NCI-H524 (cell line): Measurements from ENCODE around the gene CETN2.
"Not testable (repeated sequence)": the region's sequence is repeated elsewhere in the genome, so short reads cannot be mapped to it uniquely, and the experiment has no call there.

Experiments
- DNase-seq, 2 experiments: peaks; one replicate each; lab custom pipeline; 2025; lab: John Stamatoyannopoulos, UW

The CETN2 gene

DNA sequence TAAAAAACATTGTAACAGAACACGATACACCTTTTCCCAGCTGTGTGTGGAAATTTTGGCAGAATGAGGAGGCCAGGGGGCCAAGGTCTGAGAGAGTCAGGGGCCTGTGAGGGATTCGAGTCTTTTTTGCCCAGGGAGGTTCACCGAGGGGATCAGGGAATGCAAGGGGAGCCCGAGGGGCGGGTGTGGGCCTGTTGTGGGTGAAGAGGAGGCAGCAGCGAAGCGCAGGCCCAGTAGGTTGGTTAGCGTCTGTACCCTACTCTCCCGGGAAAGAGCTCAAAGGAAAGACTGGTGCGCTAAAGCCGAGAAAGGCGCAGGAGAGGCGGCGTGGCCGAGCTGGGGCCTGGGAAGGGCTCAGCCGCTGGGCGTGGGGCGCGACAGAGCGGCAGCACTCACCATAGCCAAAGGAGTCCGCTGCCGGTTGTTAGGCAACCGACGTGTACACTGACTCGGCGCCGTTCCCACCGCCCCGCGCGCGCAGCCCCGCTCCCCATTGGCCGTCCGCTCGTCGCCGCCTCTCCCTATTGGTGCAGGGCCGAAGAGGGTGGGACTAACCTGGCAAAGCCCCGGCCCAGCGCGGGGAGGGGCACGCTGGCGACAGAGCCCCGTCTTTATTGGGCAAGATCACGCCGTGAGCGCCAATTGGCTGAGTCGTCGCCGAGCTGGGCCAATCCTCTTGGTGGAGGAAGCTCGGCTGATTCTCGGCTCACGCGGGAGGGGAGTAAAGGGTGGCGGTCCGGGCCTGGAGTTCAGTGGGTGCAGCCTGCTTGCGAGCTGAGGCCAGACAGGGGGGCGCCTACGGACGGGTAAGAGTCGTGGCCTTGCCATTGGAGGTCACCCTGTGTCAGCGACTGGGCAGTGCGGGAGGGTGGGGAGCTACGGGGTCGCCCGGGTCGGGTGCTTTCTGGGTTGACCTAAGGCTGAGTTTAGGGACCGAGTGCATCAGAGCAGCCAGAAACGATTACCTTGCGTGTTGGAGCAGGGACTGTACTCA, at the start of gene CETN2, which contains the start of gene NSDHL:
CETN2 (minus strand) TSS at position 446 of the 994 bp plus-strand sequence; CDS start at position 399, 47 bp downstream.
NSDHL (plus strand) TSS at position 752 of the 994 bp plus-strand sequence. CDS start 15,262 bp downstream, outside the sequence.
- peak; percentile 95 to 97 for DNase-seq

DNA sequence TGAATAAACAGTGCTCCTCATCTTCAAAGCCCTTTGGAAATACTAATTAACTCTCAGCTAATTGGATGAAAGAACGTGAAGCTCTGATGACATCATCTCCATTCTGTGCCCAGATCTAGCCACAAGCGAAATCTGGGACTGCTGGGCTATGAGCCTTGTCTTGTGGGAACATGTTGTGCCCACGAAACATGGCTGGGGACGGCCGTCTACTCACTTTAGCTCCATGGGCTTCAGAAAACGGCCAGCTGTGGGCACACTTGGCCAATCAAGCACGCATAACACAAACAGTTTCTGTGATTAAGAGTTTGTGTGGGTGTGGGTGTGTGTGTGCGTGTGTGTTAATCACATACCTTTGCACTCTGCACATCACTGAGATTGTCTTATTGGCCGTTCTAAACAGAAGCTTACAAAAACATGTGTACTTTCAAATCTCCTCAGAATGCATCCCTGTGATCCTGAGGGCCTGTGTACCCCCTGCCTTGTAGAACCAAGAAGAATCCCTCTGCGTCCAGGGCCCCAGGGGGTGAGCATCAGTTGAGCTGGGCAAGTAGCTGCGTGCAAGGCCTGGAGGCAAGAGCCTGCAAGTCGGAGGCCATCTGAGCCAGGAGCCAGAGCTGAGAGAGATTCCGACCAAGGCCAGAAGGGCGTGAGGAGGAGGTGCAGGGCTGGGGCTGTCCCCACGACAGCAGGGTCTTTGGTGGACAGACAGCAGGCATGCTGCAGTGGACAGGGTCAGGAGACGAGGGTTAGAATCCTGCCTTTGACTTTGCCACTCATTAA, 48.6 kb upstream of the CETN2 start:
- DNase-seq, result no peak

DNA sequence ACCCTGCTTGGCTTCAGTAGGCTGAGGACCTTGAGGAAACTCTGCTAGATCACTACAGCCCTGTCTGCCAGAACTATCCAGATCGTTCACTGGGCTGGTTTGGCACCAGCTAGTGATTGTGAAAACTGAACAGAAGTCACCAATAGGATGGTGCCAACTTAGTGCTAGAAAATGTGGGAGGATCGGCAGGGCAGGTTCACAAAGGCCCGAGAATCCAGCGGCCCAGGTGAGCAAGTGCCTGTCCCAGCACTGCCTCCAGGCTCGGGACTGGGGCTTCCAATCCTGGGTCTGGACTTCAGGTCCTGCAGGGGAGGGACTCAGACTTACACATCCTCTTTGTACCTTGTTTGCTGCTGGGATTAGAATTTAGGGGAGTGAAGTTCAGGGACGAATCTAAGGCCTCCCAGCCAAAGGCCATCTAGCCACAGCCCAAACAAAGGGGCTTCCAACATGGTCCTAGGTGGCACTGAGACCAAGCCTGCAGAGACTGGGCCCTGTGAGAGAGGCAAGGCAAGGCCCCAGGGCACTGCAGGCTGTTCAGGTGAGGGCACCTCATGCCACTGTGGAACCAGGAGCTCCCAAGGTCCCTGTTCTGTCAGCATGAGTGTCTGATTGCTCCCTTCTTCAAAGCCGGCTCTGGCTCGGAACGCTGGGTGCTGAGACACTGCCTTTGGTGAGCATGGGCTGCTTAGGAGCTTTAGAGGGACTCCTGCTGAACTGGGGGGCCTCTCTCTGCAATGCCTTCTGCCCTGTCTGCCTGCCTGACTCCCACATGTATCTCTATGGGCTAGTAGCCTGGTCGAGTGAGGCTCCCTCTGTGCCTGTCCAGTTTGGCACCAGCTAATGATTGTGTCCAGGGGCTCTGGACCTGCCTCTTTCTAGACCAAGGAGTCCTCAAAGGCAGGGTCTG, 46.6 kb upstream of the CETN2 start:
- DNase-seq, result no peak

DNA sequence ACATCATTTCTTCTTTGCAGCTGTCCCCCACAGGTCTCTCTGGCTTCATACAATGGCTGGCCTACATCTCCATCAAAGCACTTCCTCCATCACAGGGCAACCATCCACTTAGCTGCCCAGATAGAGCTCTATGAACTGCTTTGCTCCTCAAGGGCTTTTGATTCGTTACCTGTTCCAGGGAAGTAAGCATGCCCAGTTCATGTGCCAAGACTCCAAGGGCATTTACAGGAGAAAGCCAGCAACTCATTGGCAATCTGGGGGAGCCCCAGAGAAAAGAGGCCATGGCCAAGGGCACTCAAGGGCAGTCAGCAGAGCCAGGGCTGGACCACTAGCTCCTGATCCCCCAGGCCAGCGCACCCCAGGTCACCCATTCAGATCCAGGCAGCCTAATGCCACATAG, 42.8 kb upstream of the CETN2 start:
- DNase-seq, result no peak

DNA sequence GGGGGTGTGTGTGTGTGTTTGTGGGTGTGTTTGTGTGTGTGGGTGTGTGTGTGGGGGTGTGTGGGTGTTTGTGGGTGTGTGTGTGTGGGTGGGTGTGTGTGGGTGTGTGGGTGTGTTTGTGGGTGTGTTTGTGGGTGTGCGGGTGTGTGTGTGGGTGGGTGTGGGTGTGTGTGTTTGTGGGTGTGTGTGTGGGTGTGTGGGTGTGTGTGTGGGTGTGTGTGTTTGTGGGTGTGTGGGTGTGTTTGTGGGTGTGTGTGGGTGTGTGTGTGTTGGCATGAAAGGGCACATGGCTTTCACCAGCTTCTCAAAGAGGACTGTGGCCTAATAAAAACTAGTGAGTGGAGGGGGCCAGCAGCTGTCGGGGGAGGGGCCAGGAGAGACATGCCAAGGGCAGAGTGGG, 42.0 kb upstream of the CETN2 start:
- DNase-seq, result no peak

DNA sequence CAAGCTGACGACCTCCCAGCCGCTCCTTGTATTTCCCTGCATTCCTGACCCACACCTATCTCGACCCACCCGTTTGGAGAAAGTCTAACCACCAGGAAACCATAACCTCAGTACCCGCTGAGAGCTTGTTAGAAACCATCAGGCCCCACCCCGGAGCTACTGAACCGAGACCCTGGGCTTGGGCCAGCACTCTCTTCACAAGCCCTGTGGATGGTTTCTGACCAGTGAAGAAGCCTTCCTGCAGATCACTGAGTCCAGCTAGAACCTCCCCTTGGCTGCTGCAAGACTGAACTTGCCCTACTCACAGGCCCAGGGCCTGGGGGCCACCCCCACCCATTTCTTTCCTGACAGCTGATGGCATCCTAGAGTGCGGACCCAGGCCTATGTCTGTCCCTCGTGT, 40.7 kb upstream of the CETN2 start:
- no peak for DNase-seq

DNA sequence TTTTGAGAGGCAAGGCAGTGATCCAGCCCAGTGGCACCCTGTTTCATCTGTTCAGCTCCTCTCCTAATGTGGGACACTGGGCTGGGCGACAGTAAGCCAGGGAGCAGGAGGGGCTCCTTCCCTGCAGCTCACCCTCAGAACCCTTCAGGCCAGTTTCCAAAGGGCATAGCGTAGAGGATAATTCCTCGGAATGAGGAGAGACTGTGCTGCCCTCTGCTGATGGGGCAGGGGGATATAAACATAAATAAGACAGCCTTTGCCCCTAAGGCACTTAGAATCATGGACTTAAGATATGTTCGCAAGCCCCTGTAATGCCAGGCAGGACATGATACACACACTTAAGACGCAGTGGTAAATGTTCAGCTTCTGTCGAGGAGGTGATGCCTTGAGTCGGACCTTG, 39.4 kb upstream of the CETN2 start:
- no peak for DNase-seq

DNA sequence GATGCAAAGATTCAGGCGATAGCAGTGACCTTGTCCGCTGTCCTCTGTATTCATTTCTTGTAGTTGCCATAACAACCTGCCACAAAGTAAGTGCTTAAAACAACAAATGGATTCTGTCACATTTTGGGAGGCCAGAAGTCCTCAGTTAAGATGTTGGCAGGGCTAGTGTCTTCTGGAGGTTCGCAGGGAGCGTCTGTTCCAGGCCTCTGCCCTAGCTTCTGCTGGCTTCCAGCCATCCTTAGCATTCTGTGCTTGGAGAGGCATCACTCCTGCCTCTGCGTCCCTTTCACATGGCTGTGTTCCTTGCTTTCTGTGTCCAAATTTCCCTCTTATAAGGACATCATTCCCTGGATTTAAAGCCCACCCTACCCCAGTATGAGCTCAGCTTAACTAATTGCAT, 35.8 kb upstream of the CETN2 start:
- DNase-seq, result no peak

DNA sequence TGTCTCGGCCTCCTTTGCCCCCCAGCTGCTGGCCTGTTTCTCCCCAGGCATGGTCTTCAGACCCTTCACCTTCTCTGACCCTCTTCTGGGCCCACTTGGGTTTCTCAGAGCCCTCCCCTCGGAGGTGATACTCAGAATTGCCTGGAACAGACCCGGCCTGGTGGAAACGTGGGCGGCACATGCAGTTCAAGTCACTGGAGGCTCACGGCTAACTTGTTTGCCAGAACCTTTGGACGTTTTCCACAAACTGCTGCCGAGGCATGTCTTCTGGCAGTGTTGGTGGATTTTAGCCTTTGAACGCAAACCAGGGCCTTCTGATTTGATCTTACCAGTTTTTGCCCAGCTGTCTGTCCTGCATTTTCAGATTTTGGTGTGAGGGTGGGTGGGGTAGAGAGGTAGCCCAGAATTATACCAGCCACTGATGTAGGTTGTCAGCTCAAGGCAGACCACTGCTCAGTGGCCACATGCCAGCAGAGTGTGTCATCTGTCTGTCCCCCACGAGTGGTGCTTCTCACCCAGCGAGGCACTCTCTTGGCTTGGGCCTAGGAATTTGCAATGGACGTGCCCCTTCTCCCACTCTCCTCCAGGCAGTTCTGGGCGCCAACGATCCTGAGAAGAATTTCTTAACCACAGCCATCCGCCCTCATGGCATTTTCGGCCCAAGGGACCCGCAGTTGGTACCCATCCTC, 34.8 kb upstream of the CETN2 start:
- DNase-seq, result no peak

DNA sequence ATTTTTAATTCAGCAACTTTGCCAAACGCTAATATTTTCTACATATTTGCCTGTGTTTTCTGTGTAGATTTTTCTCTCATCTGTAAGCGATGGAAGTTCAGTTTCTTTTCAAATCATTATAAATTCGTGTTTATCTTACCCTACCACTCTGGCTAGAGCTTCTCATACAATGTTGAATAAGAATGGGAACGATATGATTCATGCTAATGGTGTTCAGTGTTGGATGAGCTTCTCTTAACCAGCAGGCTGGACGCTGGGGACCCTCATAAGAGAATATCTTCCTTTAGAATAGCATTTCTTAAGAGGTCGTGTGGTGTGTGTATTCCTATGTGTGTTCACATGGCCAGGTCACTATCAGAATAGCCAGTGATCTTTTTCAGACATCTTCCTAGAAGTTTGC, 31.3 kb upstream of the CETN2 start:
- DNase-seq, result no peak

DNA sequence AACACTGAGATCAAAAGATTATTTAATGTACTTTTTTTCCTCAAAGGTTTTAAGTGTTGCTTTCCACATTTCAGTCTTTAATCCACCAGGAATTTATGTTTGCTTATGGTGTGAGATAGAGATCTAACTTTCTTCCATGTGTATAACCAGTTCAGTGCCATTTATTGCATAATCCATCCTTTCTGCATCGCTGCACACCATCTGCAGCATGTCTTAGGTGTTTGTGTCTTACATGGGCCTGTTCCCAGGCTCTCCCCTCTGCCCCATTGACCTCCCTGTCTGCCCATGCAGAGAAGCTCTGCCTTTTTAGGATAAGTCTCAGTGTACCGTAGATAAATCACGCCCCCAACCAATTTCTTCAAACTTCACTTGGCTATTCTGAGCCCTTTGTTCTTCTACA, 30.6 kb upstream of the CETN2 start:
- peak; percentile 24 to 58 for DNase-seq

DNA sequence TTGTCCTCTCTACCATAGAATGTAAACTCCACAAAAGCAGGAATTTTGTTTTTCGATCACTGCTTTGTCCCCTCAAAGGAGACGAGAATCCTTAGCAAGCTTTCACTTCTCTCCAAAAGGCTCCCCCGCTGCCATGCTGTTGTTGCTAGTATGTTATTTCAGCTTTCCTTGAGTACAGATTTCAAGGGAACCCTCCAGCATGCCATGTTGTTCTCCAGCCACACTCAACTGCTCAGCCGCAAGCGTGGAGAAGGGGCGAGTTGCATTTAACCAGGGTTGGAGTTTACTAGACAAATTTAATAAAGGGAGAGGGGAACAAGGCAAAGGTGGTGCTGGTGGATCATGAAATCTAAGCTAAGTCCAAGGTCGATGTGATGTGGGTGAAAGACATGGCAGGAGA, 23.4 kb upstream of the CETN2 start:
- no peak for DNase-seq

DNA sequence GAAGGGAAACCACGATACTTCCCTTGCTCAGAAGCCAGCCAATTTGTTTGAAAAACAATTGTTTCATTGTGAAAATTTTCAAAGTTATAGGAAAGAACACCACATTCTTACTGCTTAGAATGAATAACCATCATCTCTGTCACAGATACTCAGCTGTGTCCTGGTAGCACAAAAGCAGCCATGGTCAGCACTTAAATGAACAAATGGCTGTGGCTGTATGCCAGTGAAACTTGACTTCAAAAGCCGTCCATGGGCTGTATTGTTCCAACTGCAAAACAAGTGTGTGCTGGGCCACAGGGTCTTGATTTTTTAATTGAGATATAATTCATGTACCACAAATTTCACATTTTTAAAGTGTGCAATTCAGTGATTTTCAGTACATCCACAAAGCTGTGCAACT, 19.9 kb upstream of the CETN2 start:
- no peak for DNase-seq

DNA sequence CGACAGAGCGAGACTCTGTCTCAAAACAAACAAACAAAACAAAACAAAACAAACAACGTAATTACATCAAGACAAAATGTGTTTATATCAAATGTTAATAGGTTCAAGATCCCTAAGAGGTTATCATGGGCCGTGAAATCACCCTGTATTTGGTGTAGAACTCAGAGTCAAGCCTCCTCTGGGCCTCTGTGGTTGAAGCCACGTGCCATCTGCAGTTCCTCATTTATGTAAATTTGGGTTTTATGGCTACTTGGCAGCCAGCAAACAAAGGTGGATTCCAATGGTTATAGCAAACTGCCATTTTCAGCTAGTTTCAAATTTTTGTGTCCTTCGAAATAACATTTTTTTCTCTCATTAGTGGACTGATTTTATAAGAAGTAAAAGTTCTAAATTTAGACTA, 16.7 kb upstream of the CETN2 start:
- no peak for DNase-seq

DNA sequence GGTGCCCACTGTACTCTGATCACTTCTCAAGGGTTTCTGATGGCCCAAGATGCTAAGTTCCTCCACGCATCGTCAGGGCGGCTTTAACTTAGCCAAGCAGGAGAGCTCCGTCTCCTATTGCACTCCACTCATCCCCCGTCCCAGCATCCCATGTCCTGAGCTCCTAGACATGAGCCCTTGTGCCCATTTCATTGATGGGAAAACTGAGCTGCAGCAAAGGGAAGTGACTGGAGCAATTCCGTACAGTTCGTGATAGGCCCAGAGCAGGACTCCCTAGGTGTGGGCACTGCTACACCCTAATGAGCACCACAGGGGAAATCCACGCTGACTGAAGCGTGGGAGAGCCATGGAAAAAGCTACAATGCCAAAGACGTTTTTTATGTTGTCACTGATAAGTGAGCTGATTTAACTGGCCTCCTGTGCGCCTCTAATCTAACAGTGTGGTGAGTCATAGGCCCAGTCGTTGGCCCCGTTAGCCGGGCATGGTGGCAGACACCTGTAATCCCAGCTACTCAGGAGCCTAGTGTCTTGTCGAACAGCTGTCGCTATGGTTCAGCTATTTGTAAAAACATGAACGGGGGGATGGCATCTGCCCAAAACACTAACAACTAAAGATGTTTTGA, 15.2 kb upstream of the CETN2 start:
- DNase-seq, result peak in 1 of 2 experiments; percentile 19

DNA sequence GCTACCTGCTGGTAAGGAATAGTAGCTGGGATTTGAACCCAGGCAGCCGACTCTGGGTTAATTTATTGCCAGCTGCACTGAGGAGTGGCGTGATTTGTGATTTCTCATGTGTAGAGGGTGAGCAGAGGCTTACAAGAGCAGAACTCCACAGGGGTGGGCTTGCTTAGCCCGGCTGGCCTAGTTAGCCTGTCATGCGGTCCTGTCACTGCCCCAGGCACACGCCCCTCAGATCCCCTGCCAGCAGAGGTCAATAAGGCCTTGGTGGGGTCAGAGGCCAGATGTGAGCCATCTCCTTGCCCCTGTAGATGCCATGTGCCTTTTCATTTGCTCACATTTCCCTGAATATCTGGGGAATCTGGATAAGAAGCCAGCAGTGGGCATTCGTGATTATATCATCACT, 13.7 kb upstream of the CETN2 start:
- DNase-seq, result no peak

DNA sequence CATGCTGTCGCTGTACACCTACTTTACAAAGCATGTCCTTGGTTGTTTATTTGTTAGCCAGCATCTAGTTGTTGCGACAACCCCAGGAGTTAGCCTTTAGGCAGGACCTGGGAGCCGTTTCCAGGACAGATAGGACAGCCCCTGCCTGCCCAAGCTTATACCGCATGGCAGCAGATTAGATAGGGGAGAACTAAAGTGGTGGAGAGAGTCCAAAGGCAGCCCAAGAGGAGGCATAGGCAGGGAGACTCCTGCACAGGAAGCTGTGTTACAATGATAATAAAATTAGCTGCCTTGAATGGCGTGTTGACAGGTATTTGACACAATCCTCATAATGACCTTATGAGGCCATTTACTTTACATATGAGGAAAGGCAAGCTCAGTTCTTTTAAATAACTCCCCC, 13.3 kb upstream of the CETN2 start:
- DNase-seq, result no peak

DNA sequence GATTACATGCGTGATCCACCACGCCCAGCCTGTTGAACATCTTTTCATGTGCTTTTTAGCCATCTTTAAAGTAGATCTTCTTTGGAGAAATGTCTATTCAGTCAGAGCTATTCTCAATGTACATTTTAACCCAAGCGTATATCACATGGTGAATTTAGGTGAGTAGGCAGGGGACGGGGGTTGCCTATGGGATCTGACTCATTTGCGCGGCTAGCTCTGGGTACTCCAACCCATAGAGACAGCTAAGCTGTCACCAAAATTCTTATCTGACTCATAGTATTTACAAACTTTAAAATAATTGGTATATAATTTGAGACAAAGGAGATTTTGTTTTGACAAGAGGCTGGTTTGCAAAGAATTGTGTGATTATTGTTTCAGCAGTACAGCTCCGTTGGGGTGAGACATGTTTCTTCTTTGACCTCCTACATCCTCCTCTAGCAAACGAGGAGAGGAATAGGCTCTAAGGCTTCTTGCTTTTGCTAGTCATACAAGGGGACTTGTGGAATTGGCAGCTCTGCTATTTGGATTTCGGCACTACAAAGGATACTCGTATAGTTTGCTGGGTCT, 12.3 kb upstream of the CETN2 start:
- DNase-seq, result no peak

DNA sequence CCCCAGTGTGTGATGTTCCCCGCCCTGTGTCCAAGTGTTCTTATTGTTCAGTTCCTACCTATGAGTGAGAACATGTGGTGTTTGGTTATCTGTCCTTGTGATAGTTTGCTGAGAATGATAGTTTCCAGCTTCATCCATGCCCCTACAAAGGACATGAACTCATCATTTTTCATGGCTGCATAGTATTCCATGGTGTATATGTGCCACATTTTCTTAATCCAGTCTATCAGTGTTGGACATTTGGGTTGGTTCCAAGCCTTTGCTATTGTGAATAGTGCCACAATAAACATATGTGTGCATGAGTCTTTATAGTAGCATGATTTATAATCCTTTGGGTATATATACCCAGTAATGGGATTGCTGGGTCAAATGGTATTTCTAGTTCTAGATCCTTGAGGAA, 4.9 kb upstream of the CETN2 start:
- not testable (repeated sequence) for DNase-seq

DNA sequence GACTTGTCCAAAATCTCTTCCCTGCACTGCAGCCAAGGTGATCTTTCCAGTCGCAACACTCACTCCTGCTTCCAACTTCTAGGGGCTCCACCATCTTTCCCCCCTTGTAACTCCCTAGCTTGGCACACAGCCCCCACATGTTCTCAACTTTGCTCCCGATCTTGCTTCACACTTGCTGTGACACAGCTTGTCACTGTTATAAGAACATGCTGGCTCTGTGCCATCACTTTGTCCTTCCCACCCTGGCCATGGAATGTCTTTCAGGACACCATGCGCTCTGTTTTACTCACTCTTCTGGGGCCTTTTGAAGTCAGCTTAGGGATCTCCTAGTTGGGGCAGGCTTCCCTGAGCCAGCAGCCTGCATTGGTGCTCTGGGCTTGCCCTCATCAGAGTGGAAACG, 2.8 kb upstream of the CETN2 start:
- DNase-seq, result no peak
